ENCODE data around the gene SLC9A9. TPM values are rescaled to one million over a fixed set of nuclear protein-coding genes. Genes with fewer than 3 reads are reported as not detected.

SLC9A9 gene
- total RNA-seq, 1 experiment from 2014 or later = 1.4 TPM

DNA sequence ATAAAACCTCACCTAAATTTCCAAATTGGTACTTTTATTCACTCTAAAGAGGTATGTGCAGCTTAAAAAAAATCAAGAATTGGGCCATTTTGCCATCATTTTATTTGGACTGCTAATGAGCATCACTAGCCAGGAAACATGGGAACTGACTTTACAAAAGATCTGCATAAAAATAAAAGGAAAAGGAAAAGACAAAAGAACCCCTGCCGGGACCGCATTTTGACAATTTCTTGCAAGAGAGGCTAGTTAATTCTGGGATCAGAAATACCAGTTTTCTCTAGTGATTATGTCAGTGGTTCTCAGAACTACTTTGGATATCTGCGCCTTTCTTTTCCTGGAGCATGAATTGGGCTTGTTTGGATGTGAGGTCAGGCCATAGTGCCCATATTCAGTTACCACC, 439.5 kb downstream of the SLC9A9 start:
- Histone ChIP-seq H3K4me3 (ENCODE audit: low read depth, low read length, poor library complexity, severe bottlenecking) (no peak overlapping the region), H3K27me3 (replicated peaks; ENCODE audit: insufficient read depth, low read depth, low read length, poor library complexity) (no peaks in the 10 kb centered on the region), H3K36me3 (ENCODE audit: insufficient read depth, low read length, poor library complexity, severe bottlenecking) (no peaks in the 10 kb centered on the region), H3K27ac (ENCODE audit: low read depth, low read length, poor library complexity, severe bottlenecking) (no peak overlapping the region), H3K9me3 (ENCODE audit: low read depth, low read length, poor library complexity, severe bottlenecking) (no peaks in the 10 kb centered on the region), H3K4me1 (ENCODE audit: insufficient read depth, low read length, poor library complexity, severe bottlenecking) (no peaks in the 10 kb centered on the region)
- intact Hi-C loops (cut with micrococcal nuclease; ENCODE audit: unreplicated experiment) = no loop called here
- ChIA-PET POLR2A (ENCODE audit: low non-redundant PET) (no interaction called here), CTCF (no interaction called here)
- peak; percentile 4 for DNase-seq (ENCODE audit: low spot score)
- no TSS peak for BruUV-seq (replicated peaks)
- TF ChIP-seq, protein P1, sequence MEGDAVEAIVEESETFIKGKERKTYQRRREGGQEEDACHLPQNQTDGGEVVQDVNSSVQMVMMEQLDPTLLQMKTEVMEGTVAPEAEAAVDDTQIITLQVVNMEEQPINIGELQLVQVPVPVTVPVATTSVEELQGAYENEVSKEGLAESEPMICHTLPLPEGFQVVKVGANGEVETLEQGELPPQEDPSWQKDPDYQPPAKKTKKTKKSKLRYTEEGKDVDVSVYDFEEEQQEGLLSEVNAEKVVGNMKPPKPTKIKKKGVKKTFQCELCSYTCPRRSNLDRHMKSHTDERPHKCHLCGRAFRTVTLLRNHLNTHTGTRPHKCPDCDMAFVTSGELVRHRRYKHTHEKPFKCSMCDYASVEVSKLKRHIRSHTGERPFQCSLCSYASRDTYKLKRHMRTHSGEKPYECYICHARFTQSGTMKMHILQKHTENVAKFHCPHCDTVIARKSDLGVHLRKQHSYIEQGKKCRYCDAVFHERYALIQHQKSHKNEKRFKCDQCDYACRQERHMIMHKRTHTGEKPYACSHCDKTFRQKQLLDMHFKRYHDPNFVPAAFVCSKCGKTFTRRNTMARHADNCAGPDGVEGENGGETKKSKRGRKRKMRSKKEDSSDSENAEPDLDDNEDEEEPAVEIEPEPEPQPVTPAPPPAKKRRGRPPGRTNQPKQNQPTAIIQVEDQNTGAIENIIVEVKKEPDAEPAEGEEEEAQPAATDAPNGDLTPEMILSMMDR (conservative IDR thresholded peaks at IDR 0.05; ENCODE audit: low read depth, low read length) = no peak
- TF ChIP-seq EZH2 (IDR thresholded peaks at IDR 0.05; ENCODE audit: borderline replicate concordance, low read depth, low read length, poor library complexity, severe bottlenecking) = no peak

DNA sequence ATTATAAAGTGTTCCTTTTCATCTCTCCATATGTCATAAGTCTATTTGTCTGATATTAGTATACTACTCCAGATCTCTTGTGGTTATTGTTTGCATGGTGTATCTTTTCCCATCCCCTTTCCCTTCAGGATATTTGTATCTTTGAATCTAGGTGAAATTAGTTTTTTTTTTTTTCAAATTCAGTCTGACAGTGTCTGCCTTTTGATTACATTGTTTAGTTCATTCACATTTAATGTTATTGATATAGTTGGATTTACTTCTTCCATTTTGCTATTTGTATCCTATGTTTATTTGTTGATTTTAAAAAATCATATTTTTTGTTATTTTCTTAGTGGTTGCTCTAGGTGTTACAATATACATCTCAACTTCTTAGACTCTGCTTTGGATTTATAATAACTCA, 445.7 kb downstream of the SLC9A9 start:
- Histone ChIP-seq H3K4me3 (ENCODE audit: low read depth, low read length, poor library complexity, severe bottlenecking) (no peak overlapping the region), H3K4me1 (ENCODE audit: insufficient read depth, low read length, poor library complexity, severe bottlenecking) (no peaks in the 10 kb centered on the region), H3K27ac (ENCODE audit: low read depth, low read length, poor library complexity, severe bottlenecking) (no peak overlapping the region), H3K36me3 (ENCODE audit: insufficient read depth, low read length, poor library complexity, severe bottlenecking) (no peaks in the 10 kb centered on the region), H3K9me3 (ENCODE audit: low read depth, low read length, poor library complexity, severe bottlenecking) (no peaks in the 10 kb centered on the region), H3K27me3 (replicated peaks; ENCODE audit: insufficient read depth, low read depth, low read length, poor library complexity) (no peaks in the 10 kb centered on the region)
- DNase-seq (ENCODE audit: low spot score) = no peak
- ChIA-PET POLR2A (ENCODE audit: low non-redundant PET) (no interaction called here), CTCF (no interaction called here)
- BruUV-seq (replicated peaks) = no TSS peak
- TF ChIP-seq, protein P1 (conservative IDR thresholded peaks at IDR 0.05; ENCODE audit: low read depth, low read length) = no peak
- no peak for TF ChIP-seq EZH2 (IDR thresholded peaks at IDR 0.05; ENCODE audit: borderline replicate concordance, low read depth, low read length, poor library complexity, severe bottlenecking)
- intact Hi-C loops (cut with micrococcal nuclease; ENCODE audit: unreplicated experiment) = no loop called here

DNA sequence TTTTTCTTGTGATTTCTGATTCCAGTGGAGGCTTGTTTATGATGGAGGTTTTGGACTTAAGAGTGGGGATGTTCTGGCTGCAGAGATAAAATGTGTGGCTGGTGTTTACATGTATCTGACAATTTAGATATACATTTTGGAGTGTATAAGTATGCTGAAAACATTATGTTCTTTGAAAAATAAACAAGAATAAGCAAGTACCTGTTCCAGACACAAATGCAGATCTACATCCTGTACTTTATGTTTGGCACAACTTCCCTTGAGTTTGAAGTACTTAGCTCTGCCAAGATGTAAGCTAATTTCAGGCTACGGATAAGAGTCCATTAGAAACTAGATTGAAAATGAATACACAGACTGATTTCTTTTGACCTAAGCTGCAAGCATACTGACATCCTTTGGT, 451.5 kb downstream of the SLC9A9 start:
- no peaks in the 10 kb centered on the region for H3K9me3 ChIP-seq (ENCODE audit: low read depth, low read length, poor library complexity, severe bottlenecking)
- H3K4me3 ChIP-seq (ENCODE audit: low read depth, low read length, poor library complexity, severe bottlenecking) = no peak overlapping the region
- CTCF ChIA-PET = interaction anchor here (0.6 kb wide), 1 partner anchor 473 kb away, joined by 3 read pairs; no protein-coding TSS in a partner anchor
- H3K27ac ChIP-seq (ENCODE audit: low read depth, low read length, poor library complexity, severe bottlenecking) = no peak overlapping the region
- no peak for TF ChIP-seq EZH2 (IDR thresholded peaks at IDR 0.05; ENCODE audit: borderline replicate concordance, low read depth, low read length, poor library complexity, severe bottlenecking)
- TF ChIP-seq, protein P1 (conservative IDR thresholded peaks at IDR 0.05; ENCODE audit: low read depth, low read length) = no peak
- no peak for DNase-seq (ENCODE audit: low spot score)
- no peaks in the 10 kb centered on the region for H3K4me1 ChIP-seq (ENCODE audit: insufficient read depth, low read length, poor library complexity, severe bottlenecking)
- H3K27me3 ChIP-seq (replicated peaks; ENCODE audit: insufficient read depth, low read depth, low read length, poor library complexity) = no peaks in the 10 kb centered on the region
- BruUV-seq (replicated peaks) = no TSS peak
- POLR2A ChIA-PET (ENCODE audit: low non-redundant PET) = no interaction called here
- H3K36me3 ChIP-seq (ENCODE audit: insufficient read depth, low read length, poor library complexity, severe bottlenecking) = no peaks in the 10 kb centered on the region
- intact Hi-C loops (cut with micrococcal nuclease; ENCODE audit: unreplicated experiment) = no loop called here
